Pancreas (tissue), 10 donors: ENCODE data around the gene WDFY4. TPM values are rescaled to one million over a fixed set of nuclear protein-coding genes. Genes with fewer than 3 reads are reported as not detected.
A peak's percentile ranks its signal among the peaks of the same experiment; 100 is the strongest.

Experiments used
- ATAC-seq, 4 donors: fragments of 200-7000 bp; cut with Tn5 transposase; one replicate each; pipeline versions ENCODE4 v1.8.0 to v1.9.1; 2020; ENCODE audit warnings: mild to moderate bottlenecking in 4 of 4, moderate library complexity in 4 of 4
- DNase-seq, 6 donors: peaks; one replicate each; pipeline ENCODE4 v3.0.0-alpha.2; 2020
- FAIRE-seq: peaks from 2 replicates; lab custom pipeline; 2012; peaks lifted over from hg19 to GRCh38; lab: Jason Lieb, UNC
- H3K27ac ChIP-seq, 4 donors: fragments of 200-600 bp; sonication (generic); 1 replicate in 3 of 4; 2 replicates in 1 of 4; pipeline versions ENCODE4 v1.5.0 to v1.8.0; 2020
- H3K27me3 ChIP-seq, 4 donors: fragments of 200-600 bp; one replicate each; pipeline ENCODE4 v1.8.0; 2021
- H3K36me3 ChIP-seq, 3 donors: fragments of 200-600 bp; sonication (generic) in 1 of 3; one replicate each; pipeline versions ENCODE4 v1.5.0 to v1.8.0; 2020 to 2021
- H3K4me1 ChIP-seq, 3 donors: fragments of 200-600 bp; one replicate each; pipeline ENCODE4 v1.8.0; 2021
- H3K4me3 ChIP-seq, 4 donors: fragments of 200-600 bp; sonication (generic) in 2 of 4; one replicate each; pipeline versions ENCODE4 v1.5.0 to v1.8.0; 2020 to 2021
- H3K9me3 ChIP-seq, 4 donors: fragments of 200-600 bp; one replicate each; pipeline ENCODE4 v1.8.0; 2021
- CTCF ChIP-seq, 4 donors: fragments of 200-600 bp; sonication (generic) in 3 of 4; IDR thresholded peaks; one replicate each; pipeline versions ENCODE4 v1.5.0 to v1.8.0; 2021; ENCODE audit warnings: antibody characterized with exemption in 4 of 4
- WGBS, 2 donors: extraction: QIAGEN DNeasy Blood & Tissue Kit; methylation state at CpG; one replicate each; pipeline ENCODE4 v1.1.7; 2013; 5-methylcytosine and 5-hydroxymethylcytosine counted together
- intact Hi-C, 3 donors: fragments of 100-400 bp; cut with DNase I; formaldehyde crosslinking; loops; one replicate each; pipeline versions ENCODE4 v1.11.1 to v1.14.2; 2022
- polyA plus RNA-seq, 2 donors: library from polyadenylated mRNA; stranded (reverse); fragments of 200-250 nt; gene quantifications; one replicate each; pipeline ENCODE4 v1.2.3, GENCODE V29; 2013
- total RNA-seq, 6 donors: library from RNA; stranded (reverse); fragmentation: NEBNext Ultra II Directional in 4 of 6; extraction: Animal tissue kit (Norgen Biotek cat#: 25700) in 4 of 6; gene quantifications; one replicate each; pipeline versions ENCODE4 v1.2.1 to v1.2.4, GENCODE V29; 2021 to 2023
- donor health status: healthy with polysubstance abuse.
- donor health status: DM: no; HTN: no; CAD: no; lungs with moderate emphysema.
- donor health status: DM: no; HTN: no; CAD: no.
- donor health status: control.
- donor health status: control.
- donor health status: Bipolar disorder and iron deficiency.
- donor health status: DM: yes; HTN: yes; CAD: no.
- donor health status: DM: no; HTN: no; CAD: no.
- donor health status: DM: no; HTN: no; CAD: no.
- donor health status: DM: yes; HTN: yes; CAD: no.

Gene WDFY4
- total and polyA plus RNA-seq, 8 donors, result 0.14 to 8.4 (median 0.72) TPM

DNA sequence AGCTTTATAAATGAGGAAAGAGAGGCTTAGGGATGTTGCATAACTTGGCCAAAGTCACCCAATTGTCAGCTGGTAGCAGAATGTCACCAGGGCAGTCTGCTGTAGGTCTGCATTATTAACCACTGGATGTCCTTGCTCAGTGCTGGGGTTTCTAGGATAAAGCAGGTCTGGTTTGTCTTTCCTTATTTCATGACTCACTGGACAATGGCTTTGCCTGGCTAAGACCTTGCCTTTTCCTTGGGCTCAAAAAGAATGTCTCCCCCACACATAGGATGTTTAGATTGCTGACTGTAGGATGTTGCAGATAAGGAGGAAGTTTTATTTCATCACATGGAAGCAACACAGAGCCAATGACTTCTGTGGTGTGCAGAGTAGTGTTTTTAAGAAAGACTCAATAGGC lies 29.4 kb downstream of the WDFY4 start:
- TF ChIP-seq CTCF (IDR thresholded peaks at IDR 0.05), result no peak
- Histone ChIP-seq H3K4me3 (no peak overlapping the region), H3K9me3 (no peaks in the 10 kb centered on the region), H3K27ac (no peak overlapping the region), H3K4me1 (no peaks in the 10 kb centered on the region), H3K36me3 (no peaks in the 10 kb centered on the region), H3K27me3 (no peaks in the 10 kb centered on the region)
- FAIRE-seq, result no peak
- peak in 2 of 4 donors; percentile 50 to 63 for ATAC-seq
- intact Hi-C loops, result no loop called here
- DNase-seq, result no peak

GRCh38 chr10:48716416-48716815 lies 31.7 kb downstream of the WDFY4 start:
- no peaks in the 10 kb centered on the region for H3K4me1 ChIP-seq
- no peak overlapping the region for H3K4me3 ChIP-seq
- DNase-seq (no peak), ATAC-seq (no peak), FAIRE-seq (no peak)
- WGBS, 2 donors, result 52 to 67% methylated on average over 4 of the region's 4 CpGs
- no peaks in the 10 kb centered on the region for H3K9me3 ChIP-seq
- no peaks in the 10 kb centered on the region for H3K27me3 ChIP-seq
- H3K27ac ChIP-seq, result no peak overlapping the region
- no peak for TF ChIP-seq CTCF (IDR thresholded peaks at IDR 0.05)
- intact Hi-C loops, result no loop called here
- H3K36me3 ChIP-seq, result no peaks in the 10 kb centered on the region

DNA sequence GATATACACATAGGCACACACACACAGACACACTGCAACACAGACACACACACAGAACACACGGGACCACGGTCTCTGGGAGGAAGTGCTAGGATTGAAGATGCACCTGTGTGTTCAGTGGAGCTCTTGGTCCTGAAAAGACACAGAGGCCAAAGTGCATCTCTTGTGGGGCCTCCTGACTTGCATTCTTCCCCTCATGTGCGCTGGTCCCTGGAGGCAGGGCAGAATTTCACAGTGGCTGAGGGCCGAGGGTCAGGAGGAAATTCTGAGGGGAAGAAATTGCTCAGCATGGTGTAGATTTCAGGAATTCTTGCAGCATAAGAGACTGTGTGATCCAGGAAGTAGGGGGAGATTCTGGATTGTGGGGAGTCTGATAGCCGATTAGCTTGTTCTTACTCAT lies 35.9 kb downstream of the WDFY4 start:
- no peaks in the 10 kb centered on the region for H3K27me3 ChIP-seq
- DNase-seq (no peak), FAIRE-seq (no peak), ATAC-seq (no peak)
- intact Hi-C loops, result no loop called here
- no peaks in the 10 kb centered on the region for H3K4me1 ChIP-seq
- TF ChIP-seq CTCF (IDR thresholded peaks at IDR 0.05), result no peak
- no peak overlapping the region for H3K27ac ChIP-seq
- no peak overlapping the region for H3K4me3 ChIP-seq
- 49 to 56% methylated on average over 5 of the region's 5 CpGs for WGBS, 2 donors
- H3K36me3 ChIP-seq, result no peaks in the 10 kb centered on the region
- no peaks in the 10 kb centered on the region for H3K9me3 ChIP-seq

DNA sequence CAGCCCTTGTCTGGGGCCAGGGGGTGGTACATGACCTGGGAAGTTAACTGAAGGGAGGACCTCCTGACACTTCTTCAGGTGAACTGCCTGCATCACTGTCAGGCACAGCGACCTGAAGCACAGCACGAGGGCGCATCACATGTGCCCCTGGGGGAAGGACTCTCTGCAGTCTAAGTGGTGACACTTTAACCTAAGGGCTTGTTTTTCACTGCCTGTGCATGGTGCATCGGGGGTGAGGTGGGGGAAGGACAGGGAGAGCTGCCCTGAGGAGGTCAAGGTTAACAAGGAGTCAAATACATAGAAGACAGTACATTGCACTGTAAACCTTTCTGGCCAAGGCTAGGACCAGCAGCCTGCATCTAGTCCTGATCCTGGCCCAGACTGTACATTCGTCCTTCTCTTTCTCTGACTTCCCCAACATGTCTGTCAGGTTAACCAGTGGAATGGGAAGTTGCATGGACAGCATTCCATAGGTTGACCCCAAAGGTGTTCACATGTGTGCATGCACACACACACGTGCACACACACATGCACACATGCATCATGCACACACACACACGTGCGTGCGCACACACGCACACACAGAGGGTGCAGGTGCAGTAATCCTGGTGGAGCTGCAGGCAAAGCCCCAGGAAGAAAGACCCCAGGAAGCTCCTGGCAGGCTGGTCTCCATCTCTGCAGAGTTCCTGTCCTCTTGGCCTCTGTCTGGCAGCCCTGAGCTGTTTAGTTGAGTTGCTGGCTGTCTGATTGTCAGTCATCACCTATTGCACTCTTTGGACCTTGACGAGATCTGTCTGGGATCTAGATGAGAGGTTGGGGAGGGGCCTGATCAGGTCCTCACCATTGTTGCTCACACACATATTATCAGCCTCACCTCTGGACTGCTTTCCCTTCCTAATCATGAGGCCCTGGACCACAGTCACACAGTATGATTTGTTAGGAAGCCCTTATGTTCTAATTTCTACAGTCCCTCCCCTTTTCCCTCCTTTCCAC lies 37.8 kb downstream of the WDFY4 start:
- FAIRE-seq (no peak), DNase-seq (no peak), ATAC-seq (no peak)
- Histone ChIP-seq H3K36me3 (no peaks in the 10 kb centered on the region), H3K9me3 (no peaks in the 10 kb centered on the region), H3K4me1 (no peaks in the 10 kb centered on the region), H3K27ac (no peak overlapping the region), H3K27me3 (no peaks in the 10 kb centered on the region), H3K4me3 (no peak overlapping the region)
- no peak for TF ChIP-seq CTCF (IDR thresholded peaks at IDR 0.05)
- intact Hi-C loops, result no loop called here
- 41 to 45% methylated on average over 11 of the region's 11 CpGs for WGBS, 2 donors

- Histone ChIP-seq H3K36me3 (no peaks in the 10 kb centered on the region), H3K27ac (no peak overlapping the region), H3K9me3 (no peaks in the 10 kb centered on the region), H3K4me1 (no peaks in the 10 kb centered on the region), H3K27me3 (no peaks in the 10 kb centered on the region), H3K4me3 (no peak overlapping the region)
- TF ChIP-seq CTCF (IDR thresholded peaks at IDR 0.05), result no peak
- intact Hi-C loops, result no loop called here
- DNase-seq (no peak), FAIRE-seq (no peak), ATAC-seq (no peak)
- 35 to 39% methylated on average over 7 of the region's 7 CpGs for WGBS, 2 donors
These were observed 39.5 kb downstream of the WDFY4 start for GRCh38 chr10:48724127-48724526.
